DMS79 (cell line): ENCODE results near the gene NOS1AP.
A peak's percentile ranks its signal among the peaks of the same experiment; 100 is the strongest.
"Not testable (repeated sequence)": the region's sequence is repeated elsewhere in the genome, so short reads cannot be mapped to it uniquely, and the experiment has no call there.

Experiments
- DNase-seq: peaks from one replicate; lab custom pipeline; 2025; lab: John Stamatoyannopoulos, UW

NOS1AP gene

DNA sequence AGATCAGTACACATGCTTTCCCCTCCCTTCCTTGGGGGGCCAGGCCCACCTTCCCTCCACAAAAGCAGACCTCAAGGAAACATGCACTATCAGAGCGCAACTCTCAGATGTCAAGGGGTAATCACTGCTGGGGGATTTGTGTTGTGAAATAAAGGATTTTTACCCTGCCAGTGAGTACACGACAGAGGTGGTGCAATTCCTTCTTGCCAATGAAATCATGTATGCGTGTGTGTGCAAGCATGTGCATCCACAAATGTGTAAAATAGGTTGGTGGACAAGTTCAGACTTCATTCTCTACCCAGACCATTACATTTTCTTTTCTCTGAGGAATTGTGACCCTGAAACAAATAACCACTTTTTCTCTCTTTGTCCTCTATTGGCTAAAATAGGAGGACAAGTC is 9.8 kb upstream of the NOS1AP start:
- no peak for DNase-seq

DNA sequence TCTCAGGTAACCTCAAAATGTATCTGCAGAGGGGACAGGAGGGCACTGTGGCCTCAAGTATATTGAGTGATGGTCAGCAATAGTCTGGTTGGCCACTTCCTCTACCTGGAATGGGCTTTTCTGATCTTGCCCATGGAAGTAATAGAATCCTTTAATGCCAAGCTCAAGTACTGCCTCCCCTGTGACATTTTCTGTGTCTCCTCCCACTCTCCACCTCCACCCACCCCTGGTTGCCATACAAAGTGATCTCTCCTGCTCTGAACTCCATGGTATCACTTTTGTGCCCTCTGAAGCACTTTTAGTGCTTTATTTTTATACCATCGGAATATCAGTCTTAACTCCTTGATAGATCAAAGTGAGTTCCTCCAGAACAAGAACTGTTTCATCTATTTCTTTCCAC is 9.2 kb upstream of the NOS1AP start:
- no peak for DNase-seq

DNA sequence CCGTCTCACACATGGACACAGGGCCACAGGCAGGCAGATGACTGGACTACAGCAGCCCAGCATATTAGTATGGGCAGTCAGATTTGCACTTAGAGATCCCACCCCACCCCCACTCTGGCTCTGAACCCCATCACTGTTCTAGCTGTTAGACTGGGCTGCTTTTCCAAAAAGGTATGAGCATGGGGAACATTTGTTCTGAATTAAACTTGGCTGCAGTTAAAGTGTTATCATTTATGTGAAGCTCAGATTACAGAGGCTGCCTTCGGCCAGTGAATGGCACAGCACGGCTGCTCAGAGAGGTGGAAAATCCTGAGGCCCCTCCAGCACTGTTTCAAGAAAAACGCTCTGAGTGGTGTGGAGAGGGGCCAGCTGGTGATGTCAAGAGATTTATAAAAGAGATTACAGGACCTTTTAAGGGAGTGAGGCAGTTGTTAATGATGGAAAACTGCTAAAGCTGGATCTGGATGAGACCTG is 6.9 kb upstream of the NOS1AP start:
- DNase-seq = peak; percentile 78

DNA sequence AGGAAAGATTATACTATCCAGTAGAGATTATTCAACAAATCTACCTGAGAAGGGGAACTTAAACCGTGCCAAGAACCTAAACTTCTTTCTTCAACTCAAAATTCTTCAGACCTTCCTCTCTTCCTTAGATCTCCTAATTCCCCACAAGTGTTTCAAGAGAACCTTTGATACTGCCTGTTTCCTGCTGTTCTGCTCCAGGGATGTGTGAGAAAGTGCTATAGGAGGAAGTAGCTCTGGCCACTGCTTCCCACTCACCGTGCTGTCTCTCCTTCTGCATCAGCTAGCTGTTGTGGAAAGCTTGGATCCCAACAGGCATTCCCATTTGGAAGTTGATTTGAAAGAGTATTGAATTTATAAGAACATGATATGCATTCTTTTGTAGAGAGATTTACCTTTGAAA is 4.5 kb upstream of the NOS1AP start:
- no peak for DNase-seq

DNA sequence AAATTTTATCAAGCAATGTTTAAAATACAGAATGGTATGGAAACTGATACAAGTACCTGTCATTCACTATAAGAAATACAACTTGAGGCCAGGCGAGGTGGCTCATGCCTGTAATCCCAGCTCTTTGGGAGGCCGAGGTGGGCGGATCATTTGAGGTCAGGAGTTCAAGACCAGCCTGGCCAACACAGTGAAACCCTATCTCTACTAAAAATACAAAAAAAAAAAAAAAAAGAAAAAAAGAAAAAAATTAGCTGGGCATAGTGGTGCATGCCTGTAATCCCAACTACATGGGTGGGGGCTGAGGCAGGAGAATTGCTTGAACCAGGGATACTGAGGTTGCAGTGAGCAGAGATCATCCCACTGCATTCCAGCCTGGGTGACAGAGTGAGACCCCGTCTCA is 2.7 kb upstream of the NOS1AP start:
- not testable (repeated sequence) for DNase-seq

DNA sequence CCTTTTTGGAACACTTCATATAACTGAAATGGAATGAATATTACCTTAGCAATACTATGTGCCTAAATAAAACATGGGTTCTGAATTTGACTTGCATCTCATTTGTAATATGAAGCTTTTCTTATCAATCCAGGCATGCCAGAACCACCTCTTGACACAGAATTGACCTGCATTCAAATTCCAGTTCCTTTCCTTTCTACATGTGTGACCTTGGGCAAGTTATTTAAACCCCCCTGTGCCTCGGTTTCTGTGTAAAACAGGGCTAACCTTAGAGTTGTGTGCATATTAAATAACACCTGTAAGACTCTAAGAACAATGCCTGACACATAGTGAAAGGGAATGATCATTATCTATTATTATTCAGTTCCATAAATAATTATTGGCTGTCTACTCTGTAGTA is 2.0 kb upstream of the NOS1AP start:
- no peak for DNase-seq

DNA sequence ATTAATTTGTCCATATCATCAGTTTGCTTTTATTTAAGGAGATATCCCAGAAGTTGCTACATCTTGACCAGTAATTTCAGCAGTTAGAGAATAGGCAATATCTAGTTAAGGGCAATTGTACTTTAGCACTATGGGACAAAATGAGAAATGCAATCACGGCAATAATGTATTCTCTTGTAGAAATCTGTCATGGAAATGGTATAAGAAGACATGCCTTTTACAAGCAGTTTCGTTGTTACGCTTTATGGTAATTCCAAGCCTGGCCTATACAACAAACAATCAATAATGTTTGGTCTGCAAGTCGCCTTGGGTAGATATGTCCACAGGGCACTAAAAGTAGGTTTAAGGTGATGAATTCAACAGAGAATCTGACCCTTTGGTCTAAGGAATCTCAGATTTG is 1.2 kb upstream of the NOS1AP start:
- DNase-seq = no peak

DNA sequence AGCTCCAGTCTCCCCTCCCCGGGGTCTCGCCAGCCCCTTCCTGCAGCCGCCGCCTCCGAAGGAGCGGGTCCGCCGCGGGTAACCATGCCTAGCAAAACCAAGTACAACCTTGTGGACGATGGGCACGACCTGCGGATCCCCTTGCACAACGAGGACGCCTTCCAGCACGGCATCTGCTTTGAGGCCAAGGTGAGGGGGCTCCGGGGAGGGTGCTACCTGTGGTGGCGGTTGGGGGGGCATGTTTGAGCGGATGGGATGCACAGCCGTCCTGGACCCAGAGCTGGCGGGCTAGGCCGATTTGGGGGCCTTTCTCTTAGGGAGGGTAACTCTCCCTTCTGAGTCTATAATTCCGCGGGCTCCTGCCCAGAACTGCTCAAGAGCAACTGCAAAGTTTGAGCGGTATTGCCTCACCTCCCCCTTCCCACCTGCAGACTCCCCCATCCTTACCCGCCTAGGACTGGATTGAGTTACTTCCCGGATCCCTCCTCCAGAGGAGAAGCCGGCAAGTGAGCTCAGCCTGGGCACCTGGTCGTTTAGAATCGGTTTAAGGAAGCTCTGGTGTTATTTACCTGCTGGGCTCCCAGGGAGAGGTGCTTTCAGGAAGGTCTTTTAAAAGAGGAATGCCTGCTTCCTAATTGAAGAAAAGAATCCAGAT is 730 bp downstream of the NOS1AP start:
- no peak for DNase-seq

DNA sequence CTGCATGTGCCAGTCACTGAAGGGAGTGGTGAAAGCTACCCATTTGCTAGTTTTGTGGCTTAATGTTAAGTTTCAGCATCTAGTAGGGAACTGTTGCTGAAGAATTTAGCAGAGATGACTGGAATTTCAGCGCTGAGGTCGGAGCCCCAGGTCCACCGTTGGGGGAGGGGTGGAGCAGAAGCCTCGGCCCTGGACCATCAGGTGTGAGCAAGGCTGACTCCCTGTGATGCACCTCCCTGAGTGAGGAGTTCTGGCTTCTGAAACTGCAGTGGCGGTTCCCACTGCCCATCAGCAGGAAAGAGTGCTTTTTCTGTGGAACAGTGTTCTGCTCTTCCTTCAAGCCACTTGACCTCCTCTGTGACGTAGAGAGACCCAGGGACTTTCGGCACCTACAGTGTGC is 1.3 kb downstream of the NOS1AP start:
- DNase-seq = no peak

DNA sequence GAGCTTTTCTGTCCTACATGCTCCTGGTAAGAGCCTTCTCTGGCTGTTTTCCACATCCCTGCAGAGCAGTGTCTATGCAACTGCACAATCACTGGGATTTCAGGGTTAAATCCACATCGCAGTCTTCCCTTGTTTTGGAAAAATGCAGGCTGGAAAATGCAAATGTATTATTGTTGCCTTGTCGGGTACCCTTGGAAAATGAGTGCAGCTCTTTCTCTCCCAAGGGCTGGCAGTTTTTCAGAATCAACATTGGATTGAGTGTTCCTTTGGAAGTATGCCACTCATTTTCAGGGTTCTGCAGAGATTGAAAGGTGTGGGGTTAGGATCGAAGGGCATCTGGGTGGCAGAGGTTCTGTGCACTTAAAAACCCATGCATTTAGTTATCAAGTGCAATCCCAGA is 3.2 kb downstream of the NOS1AP start:
- no peak for DNase-seq

DNA sequence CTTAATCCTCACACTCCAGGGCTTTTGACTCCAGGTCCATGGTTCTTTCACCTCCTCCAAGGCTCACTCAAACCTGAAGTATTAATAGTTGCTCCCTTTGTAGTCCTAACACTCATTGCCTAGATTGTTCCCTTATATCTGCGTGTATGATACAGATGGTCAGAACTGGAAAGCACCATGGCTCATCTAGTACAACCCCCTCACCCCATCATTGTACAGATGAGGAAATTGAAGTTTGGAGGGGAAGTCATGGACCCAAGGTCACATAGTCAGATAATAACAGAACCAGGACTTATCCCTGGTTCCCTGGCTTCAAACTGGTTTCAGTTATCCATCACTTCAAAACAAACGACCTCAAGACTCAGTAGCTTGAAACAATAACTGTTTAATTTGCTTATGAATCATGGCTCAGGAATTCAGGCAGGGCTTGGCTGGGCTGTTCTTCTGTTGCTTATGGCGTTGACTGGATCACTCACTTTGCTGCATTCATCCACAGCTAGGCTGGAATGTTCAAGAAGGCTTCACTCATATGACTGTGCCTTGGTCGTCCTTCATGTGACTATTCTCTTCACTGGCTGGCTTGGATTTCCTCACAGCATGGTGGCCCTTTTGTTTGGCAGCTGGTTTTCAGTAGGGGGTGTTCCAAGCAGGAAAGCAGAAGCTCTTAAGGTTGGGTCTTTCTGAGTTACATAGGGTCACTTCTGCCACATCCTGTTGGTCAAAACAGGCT is 5.0 kb downstream of the NOS1AP start:
- DNase-seq = no peak

DNA sequence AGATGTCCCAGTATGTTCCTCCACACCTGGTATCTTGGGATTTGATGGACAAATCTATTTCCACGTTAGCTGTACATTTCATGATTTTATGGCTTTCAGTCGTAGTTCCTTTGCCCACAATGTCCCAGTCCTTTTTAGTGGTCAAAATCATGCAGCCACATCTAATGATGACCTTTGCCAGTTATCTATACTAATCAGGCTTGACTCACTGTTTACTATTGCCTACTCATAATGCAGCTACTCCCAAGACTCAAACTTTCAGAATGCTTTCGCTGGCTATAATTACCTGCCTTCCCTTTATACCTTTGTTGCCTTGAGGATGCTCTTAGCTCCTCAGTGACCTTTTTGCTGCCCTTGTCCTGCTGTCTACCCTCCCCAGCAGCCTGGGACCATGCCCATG is 6.4 kb downstream of the NOS1AP start:
- DNase-seq = no peak

DNA sequence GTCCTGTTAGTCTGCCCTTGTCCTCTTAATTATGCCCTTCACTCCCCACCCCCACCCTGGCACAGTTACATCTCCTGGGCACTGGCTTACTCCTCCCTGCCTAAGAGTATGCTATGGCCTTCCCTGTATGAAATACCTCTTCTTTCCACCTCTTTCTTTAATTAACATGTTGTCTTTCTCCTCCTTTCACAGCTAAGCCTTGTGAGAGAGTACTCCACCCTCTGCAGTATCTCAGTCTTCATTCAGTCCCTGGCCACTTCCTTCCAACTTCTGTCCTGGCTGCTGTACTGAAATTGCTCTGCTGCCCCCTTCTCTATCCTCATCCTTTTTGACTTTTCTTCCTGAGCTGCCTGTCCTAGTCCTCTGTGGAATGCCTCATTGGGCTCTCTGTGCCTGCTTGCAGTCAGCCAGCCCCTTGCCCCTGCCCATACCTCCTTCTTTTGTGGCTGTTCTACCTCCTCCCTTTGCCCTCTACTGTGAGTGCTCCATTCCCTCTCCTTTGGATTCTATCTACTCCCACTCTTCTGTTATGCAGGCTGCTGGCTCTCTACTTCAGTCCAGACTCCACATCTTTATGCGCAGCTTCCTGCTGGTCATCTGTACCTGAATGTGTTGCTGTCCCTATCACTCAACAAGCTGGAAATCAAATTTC is 8.3 kb downstream of the NOS1AP start:
- no peak for DNase-seq

DNA sequence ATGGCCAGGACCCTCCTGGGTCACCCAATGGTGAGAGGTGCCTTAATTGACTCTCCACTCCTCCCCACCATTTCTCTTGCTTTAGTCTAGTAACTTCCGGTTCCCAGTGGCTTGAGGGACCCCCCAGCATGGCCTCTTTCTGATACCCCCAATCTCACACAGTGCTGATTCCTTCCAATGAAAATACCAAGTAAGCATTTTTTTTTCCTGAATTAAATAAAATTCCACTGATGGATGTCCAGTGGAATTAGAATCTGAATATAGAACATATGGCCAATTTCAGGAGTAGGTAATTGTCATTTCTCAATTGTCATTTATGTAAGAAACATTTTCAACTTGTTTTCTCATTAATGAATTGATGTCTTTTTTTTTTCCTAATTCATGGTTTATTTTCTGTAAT is 9.5 kb downstream of the NOS1AP start:
- no peak for DNase-seq

DNA sequence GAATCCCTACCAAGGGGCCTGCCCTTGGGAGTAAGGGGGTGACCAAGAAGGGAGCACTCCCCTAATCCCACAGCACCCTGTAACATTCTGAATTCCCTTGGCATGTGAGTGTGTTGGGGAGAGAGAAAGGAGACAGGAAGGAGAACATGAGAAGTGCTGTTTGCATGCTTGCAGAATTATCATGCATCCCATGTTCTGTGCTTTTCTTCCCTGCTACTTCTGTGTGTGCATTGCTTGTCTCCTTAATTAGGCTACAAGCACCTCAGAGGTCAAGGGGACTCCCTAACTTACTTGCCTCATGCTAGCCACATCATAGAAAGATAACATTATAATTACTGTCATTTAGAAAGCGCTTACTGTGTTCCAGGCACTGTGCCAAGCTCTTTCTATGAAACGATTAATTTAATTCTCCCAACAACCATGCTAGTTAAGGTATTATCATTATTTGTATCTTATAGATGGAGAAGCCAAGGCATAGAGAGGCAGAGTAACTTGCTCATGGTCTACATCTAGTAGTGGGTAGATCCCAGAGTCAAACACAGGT is 11.1 kb downstream of the NOS1AP start:
- no peak for DNase-seq

DNA sequence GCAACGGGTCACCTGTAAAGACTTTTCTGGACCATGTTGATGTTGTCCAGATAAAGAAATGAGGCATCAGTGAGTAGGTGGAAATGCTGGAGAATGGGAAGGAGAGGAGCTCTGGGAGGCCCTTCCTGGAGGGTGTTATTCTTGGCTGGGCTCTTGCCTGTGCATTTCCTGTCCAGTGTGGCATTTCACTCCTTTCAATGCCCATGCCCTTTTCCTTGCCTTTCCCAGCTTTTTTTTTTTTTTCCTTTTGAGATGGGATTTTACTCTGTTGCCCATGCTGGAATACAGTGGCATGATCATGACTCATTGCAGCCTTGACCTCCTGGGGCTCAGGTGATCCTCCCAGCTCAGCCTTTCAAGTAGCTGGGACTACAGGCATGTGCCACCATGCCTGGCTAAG is 11.8 kb downstream of the NOS1AP start:
- DNase-seq = no peak

DNA sequence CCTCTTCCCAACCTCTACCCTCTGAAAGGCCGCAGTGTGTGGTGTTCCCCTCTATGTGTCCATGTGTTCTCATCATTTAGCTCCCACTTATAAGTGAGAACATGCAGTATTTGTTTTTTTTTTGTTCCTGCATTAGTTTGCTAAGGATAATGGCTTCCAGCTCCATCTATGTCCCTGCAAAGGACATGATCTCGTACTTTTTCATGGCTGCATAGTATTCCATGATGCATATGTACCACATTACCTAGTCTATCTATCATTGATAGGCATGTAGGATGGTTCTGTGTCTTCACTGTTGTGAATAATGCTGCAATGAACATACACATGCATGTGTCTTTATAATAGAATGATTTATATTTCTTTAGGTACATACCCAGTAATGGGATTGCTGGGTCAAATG is 12.6 kb downstream of the NOS1AP start:
- DNase-seq = not testable (repeated sequence)

DNA sequence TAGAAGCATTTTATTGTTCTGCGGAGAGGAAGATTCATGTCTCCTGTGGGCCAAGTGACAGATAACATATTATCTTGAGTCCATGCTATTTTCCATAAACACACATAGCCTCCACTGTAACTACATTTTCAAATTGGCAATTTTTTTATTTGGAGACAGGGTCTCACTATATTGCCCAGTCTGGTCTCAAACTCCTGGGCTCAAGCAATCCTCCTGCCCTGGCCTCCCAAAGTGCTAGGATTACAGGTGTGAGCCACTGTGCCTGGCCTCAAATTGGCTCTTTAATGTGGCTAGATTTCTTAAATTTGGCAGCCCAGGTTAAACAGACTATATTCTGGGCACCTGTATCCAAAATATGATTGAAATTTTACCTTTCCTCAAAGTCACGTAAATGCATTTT is 13.8 kb downstream of the NOS1AP start:
- no peak for DNase-seq

DNA sequence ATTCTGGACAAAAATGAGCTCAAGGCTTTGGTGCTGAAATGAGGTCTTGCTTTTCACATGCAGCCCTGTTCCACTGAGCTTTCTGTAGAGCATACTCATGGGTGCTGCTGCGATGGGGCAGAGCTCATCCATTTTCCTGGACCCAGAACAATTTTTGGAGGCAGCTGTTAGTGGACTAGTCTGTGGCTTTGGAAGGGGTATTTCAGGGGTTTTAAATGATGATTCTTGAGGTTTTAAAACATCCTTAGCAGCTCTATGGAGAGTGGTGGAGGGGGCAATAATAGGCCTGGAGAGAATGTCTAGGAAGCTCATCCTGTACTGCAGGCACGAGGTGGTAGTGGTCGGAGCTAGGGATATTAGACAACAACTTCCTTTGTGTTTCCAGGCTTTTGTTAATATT is 16.5 kb downstream of the NOS1AP start:
- DNase-seq = no peak

DNA sequence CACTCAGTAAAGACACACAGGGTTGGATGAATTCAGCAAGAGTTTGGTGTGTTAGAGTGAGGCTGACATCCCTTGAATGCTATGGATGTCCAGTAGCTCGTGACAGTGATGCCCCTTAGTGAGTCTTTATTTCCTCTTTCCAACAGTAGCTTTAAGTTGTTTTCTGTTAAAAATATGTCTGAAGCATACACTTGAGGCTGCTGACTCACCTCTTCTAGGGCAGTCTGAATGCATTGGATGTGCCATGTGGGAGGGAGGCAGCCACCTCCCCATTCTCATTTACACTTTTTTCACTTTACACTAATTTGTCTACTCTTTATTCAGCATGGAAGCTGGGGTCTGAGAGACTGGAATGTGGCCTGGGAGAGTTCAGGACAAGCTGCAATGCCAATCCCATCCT is 17.6 kb downstream of the NOS1AP start:
- DNase-seq = no peak

DNA sequence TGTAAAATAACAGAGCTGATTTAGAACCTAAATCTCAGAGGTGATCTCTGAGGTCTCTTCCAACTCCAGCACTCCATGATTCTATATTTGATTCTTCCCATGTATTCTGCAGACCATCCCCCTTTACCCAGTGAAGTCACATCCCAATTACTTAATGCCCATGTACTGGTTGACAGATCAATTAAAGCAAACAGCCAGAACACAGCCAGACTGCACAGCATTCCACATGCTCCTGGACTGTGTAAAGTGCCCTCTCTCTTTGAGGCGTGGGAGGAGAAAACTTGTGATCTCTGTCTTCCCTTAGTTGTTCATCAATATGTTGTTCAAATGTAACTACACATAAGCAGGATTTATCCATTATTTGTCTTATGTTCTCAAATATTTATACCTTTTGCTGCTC is 18.1 kb downstream of the NOS1AP start:
- DNase-seq = no peak

DNA sequence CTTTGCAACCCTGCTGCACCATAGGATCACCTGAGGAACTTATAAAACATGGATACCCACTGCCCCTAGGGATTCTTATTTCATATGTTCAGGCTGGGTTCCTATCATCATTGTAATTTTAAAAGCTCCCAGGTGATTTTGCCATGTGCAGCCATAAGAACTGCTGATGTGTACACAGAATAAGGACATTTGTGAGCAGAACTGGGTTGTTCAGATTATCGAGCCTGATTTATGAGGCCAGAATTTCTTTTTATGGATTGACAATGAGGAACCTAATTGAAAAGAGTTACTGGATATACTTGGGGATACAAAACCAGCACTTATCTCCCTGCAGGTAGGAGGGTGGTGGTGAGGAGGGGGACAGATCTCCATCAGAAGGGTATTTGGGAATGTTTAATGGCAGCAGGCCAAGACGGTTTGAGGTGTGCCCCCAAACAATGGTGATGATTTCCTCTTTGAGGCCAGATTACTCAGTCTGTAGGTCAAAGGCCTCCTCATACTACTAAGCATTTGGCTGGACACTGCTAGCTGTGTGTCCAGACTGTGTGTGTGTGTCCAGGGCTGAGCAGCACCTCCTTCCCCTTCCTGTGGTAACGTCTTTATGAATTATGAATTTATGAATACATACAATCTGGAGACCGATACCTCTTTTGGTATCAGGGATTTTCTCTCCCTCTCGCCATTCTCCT is 18.9 kb downstream of the NOS1AP start:
- no peak for DNase-seq

DNA sequence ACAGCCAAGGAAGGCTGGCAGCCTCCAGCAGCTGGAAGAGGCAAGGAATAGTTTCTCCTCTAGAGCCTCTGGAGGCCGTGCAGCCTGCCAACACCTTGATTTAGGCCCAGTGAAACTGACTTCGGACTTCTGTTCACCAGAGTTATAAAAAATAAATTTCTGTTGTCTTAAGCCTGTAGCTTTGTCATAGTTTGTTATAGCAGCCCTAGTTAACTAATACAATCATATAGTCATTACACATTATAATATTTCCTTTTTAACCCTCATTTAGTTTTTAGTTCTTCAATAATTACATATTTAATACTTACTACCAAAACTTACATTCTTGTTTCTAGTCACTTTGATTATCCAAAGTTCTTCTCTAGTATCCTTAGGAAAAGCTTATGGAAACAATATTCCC is 20.3 kb downstream of the NOS1AP start:
- no peak for DNase-seq
